Mesendoderm (in vitro differentiated cells): ENCODE data around the gene KRTAP10-6.

Experiments used
- DNase-seq: peaks from one replicate; pipeline ENCODE4 v3.0.0; 2013
- H2AK5ac ChIP-seq: 2 replicates; pipeline ENCODE4 v1.6.1; 2013; ENCODE audit warnings: low read length, inconsistent platforms
- H2BK120ac ChIP-seq: 2 replicates; pipeline ENCODE4 v1.6.1; 2013; ENCODE audit warnings: low read depth, mild to moderate bottlenecking, low read length, moderate library complexity, mixed read lengths
- H2BK15ac ChIP-seq: replicated peaks from 2 replicates; pipeline ENCODE4 v1.6.1; 2013; ENCODE audit warnings: low read depth, mild to moderate bottlenecking, moderate library complexity
- H2BK5ac ChIP-seq: 2 replicates; pipeline ENCODE4 v1.6.1; 2013; ENCODE audit warnings: low read length, inconsistent platforms
- H3K18ac ChIP-seq: 2 replicates; pipeline ENCODE4 v1.6.1; 2013; ENCODE audit warnings: mild to moderate bottlenecking, low read length, mixed read lengths
- H3K23ac ChIP-seq: one replicate; pipeline ENCODE4 v1.6.1; 2013; ENCODE audit warnings: low read length
- H3K27ac ChIP-seq: 2 replicates; pipeline ENCODE4 v1.5.1; 2013; ENCODE audit warnings: low read depth, mild to moderate bottlenecking, inconsistent platforms, low read length, moderate library complexity
- H3K27me3 ChIP-seq: 2 replicates; pipeline ENCODE4 v1.6.1; 2013; ENCODE audit warnings: low read length, control low read depth, mild to moderate bottlenecking, inconsistent platforms; ENCODE audit not compliant: insufficient read depth, poor library complexity
- H3K36me3 ChIP-seq: 2 replicates; pipeline ENCODE4 v1.6.1; 2013; ENCODE audit warnings: low read length, inconsistent platforms; ENCODE audit not compliant: control insufficient read depth, insufficient read depth
- H3K4ac ChIP-seq: one replicate; pipeline ENCODE4 v1.6.1; 2013; ENCODE audit warnings: low read depth, mild to moderate bottlenecking, low read length, moderate library complexity
- H3K4me1 ChIP-seq: 2 replicates; pipeline ENCODE4 v1.6.1; 2013; ENCODE audit warnings: low read depth, low read length, inconsistent platforms; ENCODE audit not compliant: control insufficient read depth
- H3K4me2 ChIP-seq: 2 replicates; pipeline ENCODE4 v1.6.1; 2013; ENCODE audit warnings: low read length
- H3K4me3 ChIP-seq: 2 replicates; pipeline ENCODE4 v1.5.1; 2013; ENCODE audit warnings: mild to moderate bottlenecking, low read length
- H3K56ac ChIP-seq: one replicate; pipeline ENCODE4 v1.6.1; 2013; ENCODE audit warnings: low read length
- H3K79me1 ChIP-seq: 2 replicates; pipeline ENCODE4 v1.6.1; 2013; ENCODE audit warnings: low read length, inconsistent platforms
- H3K79me2 ChIP-seq: 2 replicates; pipeline ENCODE4 v1.6.1; 2013; ENCODE audit warnings: mild to moderate bottlenecking, low read length; ENCODE audit not compliant: control insufficient read depth, insufficient read depth
- H3K9ac ChIP-seq: 2 replicates; pipeline ENCODE4 v1.6.1; 2013; ENCODE audit warnings: low read length, inconsistent platforms
- H4K5ac ChIP-seq: one replicate; pipeline ENCODE4 v1.6.1; 2013; ENCODE audit warnings: low read length
- H4K8ac ChIP-seq: one replicate; pipeline ENCODE4 v1.6.1; 2013; ENCODE audit warnings: low read depth, mild to moderate bottlenecking, control low read depth, low read length, moderate library complexity
- WGBS: extraction: QIAGEN DNeasy Blood & Tissue Kit; methylation state at CpG from one replicate; pipeline ENCODE4 v1.1.7; 2013; ENCODE audit warnings: low lambda C conversion rate, missing lambda C conversion rate; ENCODE audit not compliant: insufficient coverage; ENCODE audit errors: extremely low coverage; 5-methylcytosine and 5-hydroxymethylcytosine counted together

KRTAP10-6 gene

DNA sequence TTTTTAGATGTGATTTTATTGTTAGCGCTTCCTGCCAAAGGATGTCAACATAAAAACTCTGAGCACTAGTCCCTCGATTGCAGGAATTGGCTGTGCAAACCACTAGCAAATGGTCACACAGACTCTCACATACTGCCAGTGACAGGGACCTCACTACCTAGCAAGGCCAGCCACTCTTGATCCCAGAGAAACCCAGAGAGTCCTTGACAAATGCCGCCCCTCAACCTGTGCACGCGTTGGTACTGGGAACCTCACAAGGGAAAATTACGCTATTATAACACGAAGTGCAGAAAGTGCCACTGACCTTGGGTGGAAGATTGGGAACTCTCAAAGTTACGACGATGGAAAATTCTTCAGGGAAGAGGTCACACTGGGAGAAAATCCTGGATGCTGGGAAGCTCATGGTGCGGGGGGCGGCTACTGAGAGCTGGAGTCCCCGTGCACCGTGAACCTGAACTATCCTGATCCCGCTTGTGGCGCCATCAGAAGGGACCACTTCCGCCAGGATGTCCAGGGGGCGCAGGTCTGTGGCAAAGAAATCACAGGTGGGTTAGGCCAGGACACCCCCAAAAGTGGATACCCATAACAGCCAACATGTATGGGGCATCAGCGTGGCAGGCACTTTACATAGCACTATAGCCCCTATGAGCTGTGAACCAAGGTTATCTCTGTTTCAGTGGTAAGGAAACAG lies 24.7 kb downstream of the KRTAP10-6 start:
- no peaks in the 10 kb centered on the region for H3K4me1 ChIP-seq
- H3K9ac ChIP-seq: no peak overlapping the region
- H3K4me3 ChIP-seq: no peak overlapping the region
- no peak overlapping the region for H3K27ac ChIP-seq
- no peaks in the 10 kb centered on the region for H3K36me3 ChIP-seq
- no peak overlapping the region for H2AK5ac ChIP-seq
- no peaks in the 10 kb centered on the region for H3K79me1 ChIP-seq
- no peak overlapping the region for H4K8ac ChIP-seq
- no CpG with 5 or more reads among the region's 18 CpGs for WGBS
- no peak overlapping the region for H2BK5ac ChIP-seq
- no peak overlapping the region for H2BK15ac ChIP-seq
- H4K5ac ChIP-seq: no peak overlapping the region
- no peak overlapping the region for H3K23ac ChIP-seq
- H3K79me2 ChIP-seq: no peaks in the 10 kb centered on the region
- H3K4me2 ChIP-seq: no peak overlapping the region
- no peak overlapping the region for H3K56ac ChIP-seq
- DNase-seq: no peak
- no peaks in the 10 kb centered on the region for H3K27me3 ChIP-seq
- no peak overlapping the region for H2BK120ac ChIP-seq
- no peak overlapping the region for H3K18ac ChIP-seq
- no peak overlapping the region for H3K4ac ChIP-seq

DNA sequence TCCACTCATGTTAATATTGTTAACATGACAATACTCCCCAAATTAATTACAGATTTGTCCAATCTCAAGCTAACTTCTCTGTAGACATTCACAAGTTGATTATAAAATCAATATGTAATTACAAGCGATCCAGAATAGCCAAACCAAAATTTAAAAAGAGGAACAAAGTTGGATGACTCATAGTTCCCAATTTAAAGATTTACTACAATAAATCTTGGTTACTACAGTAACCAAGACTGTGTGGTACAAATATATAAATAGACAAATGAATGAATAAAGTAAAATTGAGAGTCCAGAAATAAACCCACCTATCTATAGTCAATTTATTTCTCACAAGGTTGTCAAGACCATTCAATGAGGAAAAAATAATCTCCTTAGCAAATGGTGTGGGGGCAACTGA lies 25.9 kb downstream of the KRTAP10-6 start:
- no peak overlapping the region for H4K8ac ChIP-seq
- no peak overlapping the region for H3K56ac ChIP-seq

DNA sequence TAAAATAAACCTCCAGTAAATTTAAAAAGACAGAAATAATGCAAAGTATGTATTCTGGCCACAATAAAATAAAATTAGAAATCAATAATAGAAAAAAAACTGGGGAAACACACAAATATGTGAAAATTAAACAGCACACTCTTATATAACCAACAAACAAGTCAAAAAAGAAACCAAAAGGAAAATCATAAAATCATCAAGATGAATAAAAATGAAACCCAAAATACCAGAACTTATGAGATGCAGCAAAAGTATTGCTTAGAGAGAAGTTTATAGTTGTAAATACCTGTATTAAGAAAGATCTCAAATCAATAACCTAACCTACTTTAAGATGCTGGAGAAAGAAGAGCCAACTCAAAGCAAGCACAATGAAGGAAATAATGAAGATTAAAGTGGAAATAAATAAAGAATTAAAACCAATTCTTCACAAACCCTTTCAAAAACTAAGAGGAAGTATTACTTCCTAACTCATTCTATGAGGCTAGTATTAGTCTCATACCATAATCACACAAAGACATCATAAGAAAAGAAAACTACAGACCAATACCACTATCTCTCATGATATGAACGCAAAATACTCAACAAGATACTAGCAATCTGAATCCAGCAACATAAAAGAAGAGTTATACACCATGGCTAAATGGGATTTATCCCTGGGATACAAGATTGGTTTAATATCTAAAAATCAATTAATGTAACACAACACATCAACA lies 27.3 kb downstream of the KRTAP10-6 start:
- Histone ChIP-seq H2BK15ac (no peak overlapping the region), H3K79me2 (no peaks in the 10 kb centered on the region), H4K8ac (no peak overlapping the region), H3K27ac (no peak overlapping the region), H3K27me3 (no peaks in the 10 kb centered on the region), H3K79me1 (no peaks in the 10 kb centered on the region), H3K4me2 (no peak overlapping the region), H3K23ac (no peak overlapping the region), H3K4me1 (no peaks in the 10 kb centered on the region), H3K56ac (no peak overlapping the region), H2BK5ac (no peak overlapping the region), H3K36me3 (no peaks in the 10 kb centered on the region), H3K4me3 (no peak overlapping the region), H3K18ac (no peak overlapping the region), H2AK5ac (no peak overlapping the region), H3K9ac (no peak overlapping the region), H3K4ac (no peak overlapping the region), H4K5ac (no peak overlapping the region), H2BK120ac (no peak overlapping the region)
- no peak for DNase-seq
- WGBS: no CpG with 5 or more reads among the region's 1 CpG

More for the DNA sequence above, 25.9 kb downstream of the KRTAP10-6 start:
- H3K36me3 ChIP-seq: no peaks in the 10 kb centered on the region
- H3K4me1 ChIP-seq: no peaks in the 10 kb centered on the region
- no peaks in the 10 kb centered on the region for H3K79me1 ChIP-seq
- H3K27me3 ChIP-seq: no peaks in the 10 kb centered on the region
- H3K23ac ChIP-seq: no peak overlapping the region
- no peak overlapping the region for H3K9ac ChIP-seq
- DNase-seq: no peak
- no peak overlapping the region for H3K4me2 ChIP-seq
- no peak overlapping the region for H3K18ac ChIP-seq
- H3K4me3 ChIP-seq: no peak overlapping the region
- WGBS: no CpG with 5 or more reads among the region's 1 CpG
- no peak overlapping the region for H3K27ac ChIP-seq
- H2AK5ac ChIP-seq: no peak overlapping the region
- H3K4ac ChIP-seq: no peak overlapping the region
- H2BK120ac ChIP-seq: no peak overlapping the region
- H4K5ac ChIP-seq: no peak overlapping the region
- no peak overlapping the region for H2BK5ac ChIP-seq
- H2BK15ac ChIP-seq: no peak overlapping the region
- no peaks in the 10 kb centered on the region for H3K79me2 ChIP-seq

DNA sequence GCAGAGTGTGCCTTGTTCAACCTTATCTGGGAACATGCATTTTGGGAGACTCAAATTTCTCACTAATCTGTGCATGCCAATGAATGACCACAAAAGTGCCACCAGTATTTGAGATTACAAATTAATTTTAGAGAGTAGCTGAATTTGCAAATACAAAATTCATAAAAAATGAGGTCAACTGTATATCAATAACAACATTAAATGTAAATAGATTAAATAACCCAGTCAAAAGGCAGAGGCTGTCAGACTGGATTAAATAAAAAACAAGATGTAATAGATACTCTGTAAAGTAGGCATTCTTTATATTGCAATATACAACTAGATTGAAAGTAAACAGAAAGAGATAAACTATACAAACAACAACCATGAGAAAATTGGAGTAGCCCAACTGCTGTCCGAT lies 28.2 kb downstream of the KRTAP10-6 start:
- no peak overlapping the region for H2BK120ac ChIP-seq
- no peak overlapping the region for H3K9ac ChIP-seq
- H3K18ac ChIP-seq: no peak overlapping the region
- no peak for DNase-seq
- H3K56ac ChIP-seq: no peak overlapping the region
- H2AK5ac ChIP-seq: no peak overlapping the region
- no peaks in the 10 kb centered on the region for H3K79me2 ChIP-seq
- H3K4me1 ChIP-seq: no peaks in the 10 kb centered on the region
- no peak overlapping the region for H2BK5ac ChIP-seq
- H4K5ac ChIP-seq: no peak overlapping the region
- no peak overlapping the region for H3K4me3 ChIP-seq
- no peaks in the 10 kb centered on the region for H3K27me3 ChIP-seq
- H3K27ac ChIP-seq: no peak overlapping the region
- no peak overlapping the region for H3K4ac ChIP-seq
- no peak overlapping the region for H3K23ac ChIP-seq
- H3K4me2 ChIP-seq: no peak overlapping the region
- H2BK15ac ChIP-seq: no peak overlapping the region
- no peaks in the 10 kb centered on the region for H3K79me1 ChIP-seq
- H3K36me3 ChIP-seq: no peaks in the 10 kb centered on the region
- H4K8ac ChIP-seq: no peak overlapping the region
- no CpG with 5 or more reads among the region's 1 CpG for WGBS

DNA sequence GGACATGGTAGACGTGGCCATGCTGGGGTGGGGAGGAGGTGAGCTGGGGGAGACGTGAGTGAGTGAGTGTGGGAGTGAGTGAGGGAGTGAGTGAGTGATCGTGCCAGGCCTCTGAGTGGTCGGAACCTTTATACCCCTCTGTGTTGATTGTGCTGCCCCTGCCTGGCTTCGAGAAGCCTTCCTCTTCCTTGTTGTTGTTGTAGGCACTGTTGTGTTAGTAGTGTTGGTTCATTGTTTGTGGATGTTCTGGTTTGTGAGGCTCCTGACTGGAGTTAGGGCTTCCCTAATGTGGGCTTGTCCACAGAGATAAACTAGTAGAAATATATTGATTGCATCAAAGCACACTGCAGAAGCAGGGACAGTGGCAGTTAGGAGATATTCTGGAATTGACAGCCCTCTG lies 33.6 kb downstream of the KRTAP10-6 start, which contains the start of gene KRTAP10-3:
TSS of gene KRTAP10-3 (minus strand) at position 101 of the 400 bp plus-strand sequence. CDS start at position 21, 80 bp downstream.
- H2BK15ac ChIP-seq: no peak within 1 kb of the TSS
- DNase-seq: no peak
- H3K9ac ChIP-seq: no peak within 1 kb of the TSS
- no peak within 1 kb of the TSS for H3K23ac ChIP-seq
- no peak within 1 kb of the TSS for H2AK5ac ChIP-seq
- H3K56ac ChIP-seq: no peak within 1 kb of the TSS
- H3K36me3 ChIP-seq: no peaks in the 10 kb centered on the region
- no peak within 1 kb of the TSS for H3K4me2 ChIP-seq
- H3K18ac ChIP-seq: no peak within 1 kb of the TSS
- no peak within 1 kb of the TSS for H3K27ac ChIP-seq
- H3K4me1 ChIP-seq: no peaks in the 10 kb centered on the region
- no peaks in the 10 kb centered on the region for H3K79me1 ChIP-seq
- no peaks in the 10 kb centered on the region for H3K27me3 ChIP-seq
- WGBS: no CpG with 5 or more reads among the region's 5 CpGs
- no peak within 1 kb of the TSS for H3K4ac ChIP-seq
- no peak within 1 kb of the TSS for H3K4me3 ChIP-seq
- no peak within 1 kb of the TSS for H4K8ac ChIP-seq
- no peak within 1 kb of the TSS for H2BK120ac ChIP-seq
- no peak within 1 kb of the TSS for H2BK5ac ChIP-seq
- no peak within 1 kb of the TSS for H4K5ac ChIP-seq
- no peaks in the 10 kb centered on the region for H3K79me2 ChIP-seq
